NB4 (cell line): ENCODE results near the gene GNA12.

Source experiments
- CTCF ChIP-seq: IDR thresholded peaks from one replicate; pipeline ENCODE4 v1.5.1; 2012; ENCODE audit warnings: low read depth, low read length
- MYC ChIP-seq: IDR thresholded peaks from 2 replicates; pipeline ENCODE4 v1.6.1; 2011; ENCODE audit warnings: low read depth, low read length
- POLR2A ChIP-seq: IDR thresholded peaks from 2 replicates; pipeline ENCODE4 v1.6.1; 2011; ENCODE audit warnings: mild to moderate bottlenecking; ENCODE audit not compliant: insufficient read length; ENCODE audit errors: extremely low read depth

- no peak for TF ChIP-seq POLR2A
- TF ChIP-seq CTCF: peak; percentile 51
- no peak for TF ChIP-seq MYC
These were observed 130.7 kb downstream of the GNA12 start for GRCh38 chr7:2713370-2713769.
